Cardiac muscle cell (in vitro differentiated cells and primary cell): Measurements from ENCODE around the gene ATP11C. TPM values are rescaled to one million over a fixed set of nuclear protein-coding genes. Genes with fewer than 3 reads are reported as not detected.
"Not testable (repeated sequence)": the region's sequence is repeated elsewhere in the genome, so short reads cannot be mapped to it uniquely, and the experiment has no call there.

ENCODE experiments used
- DNase-seq, 2 donors: peaks; one replicate each; pipeline versions ENCODE4 v3.0.0 to v3.0.0-alpha.2; 2010 to 2017; ENCODE audit warnings: low read depth in 1 of 2, low spot score in 1 of 2
- H3K27ac ChIP-seq: fragments of 200-600 bp; sonication (generic); 2 replicates; pipeline ENCODE4 v1.5.1; 2016
- H3K27me3 ChIP-seq: fragments of 200-600 bp; sonication (generic); 2 replicates; pipeline ENCODE4 v1.6.0; 2016; ENCODE audit warnings: control low read depth
- H3K36me3 ChIP-seq: fragments of 200-600 bp; sonication (generic); 2 replicates; pipeline ENCODE4 v1.5.1; 2016; ENCODE audit warnings: control low read depth
- H3K4me1 ChIP-seq: fragments of 200-600 bp; sonication (generic); 2 replicates; pipeline ENCODE4 v1.8.1; 2017; ENCODE audit warnings: low read depth, mild to moderate bottlenecking, mixed run types
- H3K4me3 ChIP-seq: fragments of 200-600 bp; sonication (generic); 2 replicates; pipeline ENCODE4 v1.5.1; 2016; ENCODE audit warnings: mild to moderate bottlenecking
- H3K9me3 ChIP-seq: fragments of 200-600 bp; sonication (generic); 2 replicates; pipeline ENCODE4 v1.5.1; 2017; ENCODE audit warnings: low read depth, mild to moderate bottlenecking, control low read depth
- CTCF ChIP-seq: IDR thresholded peaks from 2 replicates; pipeline ENCODE4 v1.5.1; 2012; ENCODE audit warnings: low read depth, mild to moderate bottlenecking, low read length
- polyA plus RNA-seq: library from polyadenylated mRNA; unstranded; fragments of >200 nt; fragmentation: Nextera tagmentation; extraction: Ambion mirVana; gene quantifications from 2 replicates; pipeline ENCODE4 v1.2.1, GENCODE V29; 2016
- total RNA-seq: library from RNA; depleted of rRNA; stranded (reverse); fragments of >200 nt; gene quantifications from 2 replicates; pipeline ENCODE4 v1.2.3, GENCODE V29; 2016

Gene ATP11C
- total and polyA plus RNA-seq, 2 experiments from 2014 or later = 7.4 to 17.1 TPM

- no peak overlapping the region for H3K4me3 ChIP-seq
- no peaks in the 10 kb centered on the region for H3K36me3 ChIP-seq
- TF ChIP-seq CTCF = no peak
- no peaks in the 10 kb centered on the region for H3K9me3 ChIP-seq
- H3K4me1 ChIP-seq = no peaks in the 10 kb centered on the region
- no peak for DNase-seq
- H3K27me3 ChIP-seq = no peaks in the 10 kb centered on the region
- H3K27ac ChIP-seq = no peak overlapping the region
Measured at GRCh38 chrX:139969286-139969685, 36.4 kb upstream of the ATP11C start.

DNA sequence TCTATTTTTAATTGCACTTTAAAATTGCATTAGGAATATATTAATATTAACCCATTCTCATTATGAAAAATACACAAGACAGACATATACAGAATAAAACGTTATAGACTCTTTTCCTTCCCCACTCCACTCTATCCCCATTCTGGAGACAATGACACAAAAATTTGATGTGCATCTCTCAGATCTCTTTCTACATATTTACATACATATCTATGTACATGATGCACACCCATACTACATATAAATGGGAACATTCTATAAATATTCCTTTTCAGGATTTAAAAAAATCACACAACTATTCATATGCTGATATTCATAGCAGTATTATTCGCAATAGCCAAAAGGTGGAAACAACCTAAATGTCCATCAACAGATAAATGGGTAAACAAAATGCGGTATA lies 34.9 kb upstream of the ATP11C start:
- H3K4me3 ChIP-seq = no peak overlapping the region
- no peaks in the 10 kb centered on the region for H3K4me1 ChIP-seq
- no peaks in the 10 kb centered on the region for H3K36me3 ChIP-seq
- no peaks in the 10 kb centered on the region for H3K27me3 ChIP-seq
- H3K27ac ChIP-seq = no peak overlapping the region
- no peaks in the 10 kb centered on the region for H3K9me3 ChIP-seq
- TF ChIP-seq CTCF = no peak
- no peak for DNase-seq

GRCh38 chrX:139967300-139967699 lies 34.4 kb upstream of the ATP11C start:
- Histone ChIP-seq H3K36me3 (no peaks in the 10 kb centered on the region), H3K4me3 (no peak overlapping the region), H3K27ac (no peak overlapping the region), H3K9me3 (no peaks in the 10 kb centered on the region), H3K4me1 (no peaks in the 10 kb centered on the region), H3K27me3 (no peaks in the 10 kb centered on the region)
- peak in 1 of 2 donors; percentile 6 for DNase-seq
- peak; percentile 34 for TF ChIP-seq CTCF

GRCh38 chrX:139966159-139966558 lies 33.3 kb upstream of the ATP11C start:
- H3K27me3 ChIP-seq, H3K27ac ChIP-seq, H3K4me3 ChIP-seq, H3K36me3 ChIP-seq, DNase-seq, H3K9me3 ChIP-seq, H3K4me1 ChIP-seq: not testable (repeated sequence)
- peak; percentile 29 for TF ChIP-seq CTCF

- no peaks in the 10 kb centered on the region for H3K36me3 ChIP-seq
- TF ChIP-seq CTCF = no peak
- no peaks in the 10 kb centered on the region for H3K27me3 ChIP-seq
- no peak for DNase-seq
- H3K4me1 ChIP-seq = no peaks in the 10 kb centered on the region
- H3K9me3 ChIP-seq = no peaks in the 10 kb centered on the region
- H3K27ac ChIP-seq = no peak within 1 kb of the TSS
- no peak within 1 kb of the TSS for H3K4me3 ChIP-seq
Measured at GRCh38 chrX:139965421-139965820, 32.6 kb upstream of the ATP11C start, which contains the start of gene CXorf66. Gene CXorf66, minus strand, starts transcription at chrX:139965521. Its CDS starts 25 bp downstream, at chrX:139965496.

- H3K27ac ChIP-seq, H3K27me3 ChIP-seq, H3K4me1 ChIP-seq, H3K4me3 ChIP-seq, H3K36me3 ChIP-seq, H3K9me3 ChIP-seq, DNase-seq: not testable (repeated sequence)
Measured at GRCh38 chrX:139961091-139961490, 28.2 kb upstream of the ATP11C start.
